Mucosa of stomach (tissue), 1 donor: ENCODE data around the gene ARL6IP6.
"Not testable (repeated sequence)": the region's sequence is repeated elsewhere in the genome, so short reads cannot be mapped to it uniquely, and the experiment has no call there.

Experiments used
- H3K27me3 ChIP-seq: one replicate; pipeline ENCODE4 v1.7.0; 2013; ENCODE audit warnings: mild to moderate bottlenecking, low read length; ENCODE audit not compliant: control insufficient read depth, insufficient read depth
- H3K36me3 ChIP-seq: one replicate; pipeline ENCODE4 v1.7.0; 2013; ENCODE audit warnings: low read length; ENCODE audit not compliant: control insufficient read depth, insufficient read depth
- H3K4me1 ChIP-seq: one replicate; pipeline ENCODE4 v1.7.0; 2013; ENCODE audit warnings: mild to moderate bottlenecking, low read length; ENCODE audit not compliant: control insufficient read depth, insufficient read depth
- H3K4me3 ChIP-seq: one replicate; pipeline ENCODE4 v1.7.0; 2013; ENCODE audit warnings: low read length
- H3K9ac ChIP-seq: one replicate; pipeline ENCODE4 v1.7.0; 2013; ENCODE audit warnings: mild to moderate bottlenecking, low read length, moderate library complexity
- H3K9me3 ChIP-seq: one replicate; pipeline ENCODE4 v1.7.0; 2013; ENCODE audit warnings: mild to moderate bottlenecking, low read length, moderate library complexity; ENCODE audit not compliant: control insufficient read depth
- donor health status: Pancreatic carcinoma.

The ARL6IP6 gene

DNA sequence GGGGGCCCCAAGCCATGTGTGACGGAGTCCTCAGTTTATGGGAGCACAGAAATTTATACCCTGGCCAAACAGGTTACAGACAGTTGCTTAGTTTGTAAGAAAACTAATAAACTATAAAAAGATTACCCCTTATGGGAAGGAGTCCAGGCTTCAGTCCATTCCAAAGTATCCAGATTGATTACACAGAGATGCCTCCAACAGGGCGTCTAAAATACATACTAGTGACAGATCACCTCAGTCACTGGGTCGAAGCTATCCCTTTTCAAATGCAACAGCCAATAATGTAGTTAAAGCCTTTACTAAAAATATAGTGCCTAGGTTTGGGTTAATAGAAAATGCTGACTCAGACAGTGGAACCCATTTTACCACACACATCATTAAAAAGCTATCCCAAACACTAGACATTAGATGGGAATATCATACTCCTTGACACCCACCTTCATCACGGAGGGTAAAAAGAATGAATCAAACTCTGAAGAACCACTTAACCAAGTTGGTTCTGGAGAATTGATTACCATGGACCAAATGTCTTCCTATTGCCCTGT is 11.9 kb upstream of the ARL6IP6 start:
- no peak overlapping the region for H3K4me3 ChIP-seq
- H3K27me3 ChIP-seq, result no peaks in the 10 kb centered on the region
- H3K4me1 ChIP-seq, result no peaks in the 10 kb centered on the region
- H3K9me3 ChIP-seq, result no peaks in the 10 kb centered on the region
- no peaks in the 10 kb centered on the region for H3K36me3 ChIP-seq
- no peak overlapping the region for H3K9ac ChIP-seq

- no peaks in the 10 kb centered on the region for H3K36me3 ChIP-seq
- H3K4me3 ChIP-seq, result no peak overlapping the region
- no peaks in the 10 kb centered on the region for H3K27me3 ChIP-seq
- no peak overlapping the region for H3K9ac ChIP-seq
- no peaks in the 10 kb centered on the region for H3K9me3 ChIP-seq
- H3K4me1 ChIP-seq, result no peaks in the 10 kb centered on the region
Measured at GRCh38 chr2:152708742-152709141, 9.7 kb upstream of the ARL6IP6 start.

GRCh38 chr2:152710713-152711112 is 7.7 kb upstream of the ARL6IP6 start:
- Histone ChIP-seq H3K9me3 (no peaks in the 10 kb centered on the region), H3K4me3 (no peak overlapping the region), H3K4me1 (no peaks in the 10 kb centered on the region), H3K9ac (no peak overlapping the region), H3K27me3 (no peaks in the 10 kb centered on the region), H3K36me3 (no peaks in the 10 kb centered on the region)

GRCh38 chr2:152715112-152715511 is 3.3 kb upstream of the ARL6IP6 start:
- H3K4me1 ChIP-seq, result peaks cover 14% of the 10 kb centered on the region

GRCh38 chr2:152715854-152716428 is 2.5 kb upstream of the ARL6IP6 start:
- H3K27me3 ChIP-seq, result no peaks in the 10 kb centered on the region
- H3K4me1 ChIP-seq, result peaks cover 14% of the 10 kb centered on the region
- H3K4me3 ChIP-seq, result no peak overlapping the region
- H3K9me3 ChIP-seq, result no peaks in the 10 kb centered on the region
- no peaks in the 10 kb centered on the region for H3K36me3 ChIP-seq
- no peak overlapping the region for H3K9ac ChIP-seq

More at GRCh38 chr2:152715112-152715511, 3.3 kb upstream of the ARL6IP6 start:
- Histone ChIP-seq H3K4me3 (no peak overlapping the region), H3K9me3 (no peaks in the 10 kb centered on the region), H3K9ac (no peak overlapping the region), H3K27me3 (no peaks in the 10 kb centered on the region), H3K36me3 (no peaks in the 10 kb centered on the region)

GRCh38 chr2:152716805-152717227 is 1.6 kb upstream of the ARL6IP6 start:
- no peaks in the 10 kb centered on the region for H3K27me3 ChIP-seq
- no peaks in the 10 kb centered on the region for H3K9me3 ChIP-seq
- H3K9ac ChIP-seq, result peak overlapping the region; percentile 78
- H3K4me1 ChIP-seq, result peaks cover 14% of the 10 kb centered on the region
- no peaks in the 10 kb centered on the region for H3K36me3 ChIP-seq
- H3K4me3 ChIP-seq, result peak overlapping the region; percentile 80

- Histone ChIP-seq H3K4me1 (peaks cover 14% of the 10 kb centered on the region), H3K27me3 (no peaks in the 10 kb centered on the region), H3K4me3 (peak within 1 kb of the TSS; percentile 80), H3K36me3 (no peaks in the 10 kb centered on the region), H3K9me3 (no peaks in the 10 kb centered on the region), H3K9ac (peak within 1 kb of the TSS; percentile 78)
Measured at GRCh38 chr2:152717228-152718075, 968 bp upstream of the ARL6IP6 start, which contains the start of gene PRPF40A. TSS of gene PRPF40A (minus strand) at chr2:152717461. CDS start at chr2:152717439, 22 bp downstream.

DNA sequence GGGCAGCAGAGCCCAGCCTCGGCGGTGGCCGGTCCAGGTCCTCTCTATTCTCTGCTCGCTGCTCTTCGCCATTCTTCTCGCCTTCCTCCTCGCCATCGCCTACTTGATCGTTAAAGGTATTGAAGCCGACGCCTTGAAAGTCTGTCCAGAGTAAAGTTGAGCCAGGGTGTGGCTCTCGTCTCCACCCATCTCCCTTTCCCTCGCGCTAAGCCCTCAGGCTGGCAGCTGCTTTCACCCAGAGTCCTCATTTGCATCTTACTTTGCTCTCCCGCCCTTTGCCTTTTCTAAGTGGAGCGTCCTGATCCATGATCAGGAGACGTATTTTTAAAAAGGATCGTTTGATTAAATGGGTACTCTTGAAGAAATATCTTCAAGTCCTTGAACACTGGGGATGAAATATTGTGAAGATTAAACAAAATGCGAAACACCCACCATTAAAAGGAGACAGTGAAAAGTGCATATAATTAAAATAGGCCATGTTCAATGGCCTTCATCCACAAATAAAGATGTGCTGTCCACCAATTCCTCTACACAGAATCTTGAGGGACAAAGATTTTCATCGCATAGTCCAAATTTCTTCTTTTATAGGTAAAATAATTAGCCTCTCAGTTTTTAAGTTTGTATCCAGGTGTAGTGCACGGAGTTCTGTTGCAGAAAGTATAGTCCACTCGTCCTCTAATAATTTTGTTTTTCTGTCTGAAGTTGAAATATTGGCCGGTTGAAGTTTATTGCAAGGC is 657 bp downstream of the ARL6IP6 start:
- Histone ChIP-seq H3K4me1 (peaks cover 14% of the 10 kb centered on the region), H3K27me3 (no peaks in the 10 kb centered on the region), H3K36me3 (no peaks in the 10 kb centered on the region), H3K9ac (peak overlapping the region; percentile 78), H3K4me3 (peak overlapping the region; percentile 80), H3K9me3 (no peaks in the 10 kb centered on the region)

DNA sequence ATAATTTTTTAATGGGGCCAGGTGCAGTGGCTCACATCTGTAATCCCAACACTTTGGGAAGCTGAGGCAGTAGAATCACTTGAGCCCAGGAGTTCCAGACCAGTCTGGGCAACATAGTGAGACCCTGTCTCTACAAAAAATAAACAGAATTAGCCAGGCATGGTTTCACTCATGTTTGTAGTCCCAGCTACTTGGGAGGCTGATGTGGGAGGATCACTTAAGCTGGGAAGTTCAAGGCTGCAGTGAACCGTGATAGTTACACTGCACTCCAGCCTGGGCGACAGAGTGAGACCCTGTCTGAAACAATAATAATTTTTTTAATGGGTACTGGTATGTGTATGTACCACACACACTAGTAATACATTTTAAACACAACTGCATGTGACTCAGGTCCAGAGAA is 2.4 kb downstream of the ARL6IP6 start:
- Histone ChIP-seq H3K9me3 (no peaks in the 10 kb centered on the region), H3K36me3 (no peaks in the 10 kb centered on the region), H3K9ac (no peak overlapping the region), H3K4me3 (no peak overlapping the region), H3K4me1 (peaks cover 13% of the 10 kb centered on the region), H3K27me3 (no peaks in the 10 kb centered on the region)

DNA sequence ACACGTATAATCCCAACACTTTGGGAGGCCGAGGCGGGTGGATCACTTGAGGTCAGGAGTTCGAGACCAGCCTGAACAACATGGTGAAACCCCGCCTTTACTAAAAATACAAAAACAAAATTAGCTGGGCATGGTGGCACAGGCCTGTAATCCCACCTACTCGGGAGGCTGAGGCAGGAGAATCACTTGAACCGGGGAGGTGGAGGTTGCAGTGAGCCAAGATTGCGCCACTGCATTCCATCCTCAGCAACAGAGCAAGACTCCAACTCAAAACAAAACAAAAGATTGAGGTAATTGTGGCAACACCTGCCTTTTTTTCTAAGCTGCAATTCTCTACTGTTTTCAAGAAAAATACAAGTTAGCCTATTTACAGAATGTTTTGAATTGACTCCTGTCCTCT is 4.2 kb downstream of the ARL6IP6 start:
- H3K4me1 ChIP-seq, H3K27me3 ChIP-seq, H3K9me3 ChIP-seq, H3K4me3 ChIP-seq, H3K9ac ChIP-seq, H3K36me3 ChIP-seq: not testable (repeated sequence)

GRCh38 chr2:152723918-152724317 is 5.5 kb downstream of the ARL6IP6 start:
- no peaks in the 10 kb centered on the region for H3K27me3 ChIP-seq
- H3K36me3 ChIP-seq, result no peaks in the 10 kb centered on the region
- no peaks in the 10 kb centered on the region for H3K9me3 ChIP-seq
- H3K4me1 ChIP-seq, result peaks cover 9% of the 10 kb centered on the region
- H3K9ac ChIP-seq, result no peak overlapping the region
- no peak overlapping the region for H3K4me3 ChIP-seq

GRCh38 chr2:152729844-152730243 is 11.4 kb downstream of the ARL6IP6 start:
- Histone ChIP-seq H3K4me1 (peaks cover 6% of the 10 kb centered on the region), H3K36me3 (no peaks in the 10 kb centered on the region), H3K27me3 (no peaks in the 10 kb centered on the region), H3K9ac (no peak overlapping the region), H3K4me3 (no peak overlapping the region), H3K9me3 (no peaks in the 10 kb centered on the region)
